Keratinocyte (primary cell): ENCODE measurements around the gene ARID5A. TPM values are rescaled to one million over a fixed set of nuclear protein-coding genes. Genes with fewer than 3 reads are reported as not detected.
A peak's percentile ranks its signal among the peaks of the same experiment; 100 is the strongest.

Experiments used
- DNase-seq: peaks from one replicate; pipeline ENCODE4 v3.0.0-alpha.2; 2011; ENCODE audit warnings: low read depth, missing footprints, low spot score
- FAIRE-seq: peaks from 2 replicates; lab custom pipeline; 2011; peaks lifted over from hg19 to GRCh38; lab: Jason Lieb, UNC
- H2AFZ ChIP-seq: 2 replicates; pipeline ENCODE4 v1.6.0; 2012; ENCODE audit warnings: low read length, control low read depth, inconsistent platforms; ENCODE audit not compliant: control insufficient read depth
- H3K27ac ChIP-seq: 2 replicates; pipeline ENCODE4 v1.5.1; 2011; ENCODE audit warnings: low read length; ENCODE audit not compliant: control insufficient read depth, insufficient read depth
- H3K27me3 ChIP-seq: 3 replicates; pipeline ENCODE4 v1.6.0; 2011; ENCODE audit warnings: low read length; ENCODE audit not compliant: control insufficient read depth, insufficient read depth; ENCODE audit errors: extremely low read depth
- H3K36me3 ChIP-seq, 2 experiments: 2 replicates in 1 of 2; 3 replicates in 1 of 2; pipeline ENCODE4 v1.5.1; 2011; ENCODE audit warnings: low read length in 2 of 2, mild to moderate bottlenecking in 1 of 2; ENCODE audit not compliant: control insufficient read depth in 2 of 2, insufficient read depth in 2 of 2; ENCODE audit errors: extremely low read depth in 1 of 2
- H3K4me1 ChIP-seq: 3 replicates; pipeline ENCODE4 v1.5.1; 2011; ENCODE audit warnings: low read length; ENCODE audit not compliant: control insufficient read depth, insufficient read depth; ENCODE audit errors: extremely low read depth
- H3K4me2 ChIP-seq: 3 replicates; pipeline ENCODE4 v1.6.0; 2011; ENCODE audit warnings: low read depth, low read length; ENCODE audit not compliant: control insufficient read depth, insufficient read depth; ENCODE audit errors: extremely low read depth
- H3K4me3 ChIP-seq, 3 experiments: fragments of 200-600 bp in 1 of 3; sonication (generic) in 1 of 3; 2 replicates in 2 of 3; 3 replicates in 1 of 3; pipeline ENCODE4 v1.5.1; 2011 to 2016; ENCODE audit warnings: low read length in 3 of 3, mild to moderate bottlenecking in 3 of 3, control low read depth in 2 of 3, inconsistent platforms in 1 of 3, low read depth in 1 of 3, mixed read lengths in 1 of 3, mixed run types in 1 of 3, moderate library complexity in 1 of 3; ENCODE audit not compliant: control insufficient read depth in 2 of 3, insufficient read depth in 2 of 3; ENCODE audit errors: extremely low read depth in 1 of 3
- H3K79me2 ChIP-seq: 2 replicates; pipeline ENCODE4 v1.6.0; 2012; ENCODE audit warnings: low read length; ENCODE audit not compliant: control insufficient read depth, insufficient read depth
- H3K9ac ChIP-seq: 3 replicates; pipeline ENCODE4 v1.6.0; 2011; ENCODE audit warnings: low read length; ENCODE audit not compliant: control insufficient read depth, insufficient read depth; ENCODE audit errors: extremely low read depth
- H3K9me1 ChIP-seq: 3 replicates; pipeline ENCODE4 v1.6.0; 2011; ENCODE audit warnings: low read length; ENCODE audit not compliant: control insufficient read depth, insufficient read depth; ENCODE audit errors: extremely low read depth
- H3K9me3 ChIP-seq: 2 replicates; pipeline ENCODE4 v1.5.1; 2012; ENCODE audit warnings: low read depth, low read length; ENCODE audit not compliant: control insufficient read depth
- H4K20me1 ChIP-seq: 3 replicates; pipeline ENCODE4 v1.6.0; 2011; ENCODE audit warnings: low read length; ENCODE audit not compliant: control insufficient read depth, insufficient read depth; ENCODE audit errors: extremely low read depth
- EZH2 ChIP-seq: IDR thresholded peaks from one replicate; pipeline ENCODE4 v1.6.1; 2012; ENCODE audit warnings: inconsistent platforms, mild to moderate bottlenecking, low read length, moderate library complexity
- dilution Hi-C: fragments of 300-500 bp; cut with MboI; formaldehyde crosslinking; loops from one replicate; pipeline ENCODE4 v1.7.0; 2020; ENCODE audit warnings: low sequenced_read_pairs; ENCODE audit not compliant: extremely low pct_ligation_motif_present
- polyA plus RNA-seq, 5 experiments: library from polyadenylated mRNA; depleted of rRNA in 3 of 5; stranded (reverse) in 3 of 5; stranded (forward) in 1 of 5; unstranded in 1 of 5; fragments of >200 nt; gene quantifications; 1 replicate in 1 of 5; 2 replicates in 3 of 5; 3 replicates in 1 of 5; pipeline versions ENCODE4 v1.2.1 to v1.2.3, GENCODE V29; 2011 to 2012; ENCODE audit warnings: missing spikeins in 2 of 5, low read depth in 1 of 5, low replicate concordance in 1 of 5
- TF ChIP-seq, protein P1 (sequence below), 3 experiments: IDR thresholded peaks in 1 of 3; conservative IDR thresholded peaks in 1 of 3; optimal IDR thresholded peaks in 1 of 3; 2 replicates in 2 of 3; 3 replicates in 1 of 3; pipeline versions ENCODE3 to v1.5.1; 2011; ENCODE audit warnings: low read length in 3 of 3, mild to moderate bottlenecking in 3 of 3, moderate library complexity in 2 of 3, control low read depth in 1 of 3, inconsistent platforms in 1 of 3; ENCODE audit not compliant: insufficient read depth in 2 of 3; ENCODE audit errors: extremely low read depth in 1 of 3

ARID5A gene
- polyA plus RNA-seq, 1 donor (not counting 4 experiments of a cell fraction or from before 2014, with no cell fraction given): 1.6 TPM

- H3K27me3 ChIP-seq: no peaks in the 10 kb centered on the region
- TF ChIP-seq EZH2: no peak
- TF ChIP-seq, protein P1, sequence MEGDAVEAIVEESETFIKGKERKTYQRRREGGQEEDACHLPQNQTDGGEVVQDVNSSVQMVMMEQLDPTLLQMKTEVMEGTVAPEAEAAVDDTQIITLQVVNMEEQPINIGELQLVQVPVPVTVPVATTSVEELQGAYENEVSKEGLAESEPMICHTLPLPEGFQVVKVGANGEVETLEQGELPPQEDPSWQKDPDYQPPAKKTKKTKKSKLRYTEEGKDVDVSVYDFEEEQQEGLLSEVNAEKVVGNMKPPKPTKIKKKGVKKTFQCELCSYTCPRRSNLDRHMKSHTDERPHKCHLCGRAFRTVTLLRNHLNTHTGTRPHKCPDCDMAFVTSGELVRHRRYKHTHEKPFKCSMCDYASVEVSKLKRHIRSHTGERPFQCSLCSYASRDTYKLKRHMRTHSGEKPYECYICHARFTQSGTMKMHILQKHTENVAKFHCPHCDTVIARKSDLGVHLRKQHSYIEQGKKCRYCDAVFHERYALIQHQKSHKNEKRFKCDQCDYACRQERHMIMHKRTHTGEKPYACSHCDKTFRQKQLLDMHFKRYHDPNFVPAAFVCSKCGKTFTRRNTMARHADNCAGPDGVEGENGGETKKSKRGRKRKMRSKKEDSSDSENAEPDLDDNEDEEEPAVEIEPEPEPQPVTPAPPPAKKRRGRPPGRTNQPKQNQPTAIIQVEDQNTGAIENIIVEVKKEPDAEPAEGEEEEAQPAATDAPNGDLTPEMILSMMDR (optimal IDR thresholded peaks at IDR 0.05 in 1 of 3, IDR thresholded peaks at IDR 0.05 in 1 of 3, conservative IDR thresholded peaks at IDR 0.05 in 1 of 3; ENCODE audit: extremely low read depth in 1 of 3, insufficient read depth in 2 of 3, low read length in 3 of 3): no peak
- dilution Hi-C loops: no loop called here
- no peak overlapping the region for H3K4me3 ChIP-seq
- no peak overlapping the region for H3K9ac ChIP-seq
- FAIRE-seq (peak; percentile 44), DNase-seq (no peak)
- no peak overlapping the region for H3K4me2 ChIP-seq
- H3K9me1 ChIP-seq: no peaks in the 10 kb centered on the region
- peaks cover 23% of the 10 kb centered on the region for H3K4me1 ChIP-seq
- H3K79me2 ChIP-seq: peaks cover under 1% of the 10 kb centered on the region
- H2AFZ ChIP-seq: no peak overlapping the region
- H3K9me3 ChIP-seq: no peaks in the 10 kb centered on the region
- H3K36me3 ChIP-seq: no peaks in the 10 kb centered on the region
- H4K20me1 ChIP-seq: no peaks in the 10 kb centered on the region
- H3K27ac ChIP-seq: no peak overlapping the region
These were observed 5.9 kb downstream of the ARID5A start for GRCh38 chr2:96542357-96542977.

DNA sequence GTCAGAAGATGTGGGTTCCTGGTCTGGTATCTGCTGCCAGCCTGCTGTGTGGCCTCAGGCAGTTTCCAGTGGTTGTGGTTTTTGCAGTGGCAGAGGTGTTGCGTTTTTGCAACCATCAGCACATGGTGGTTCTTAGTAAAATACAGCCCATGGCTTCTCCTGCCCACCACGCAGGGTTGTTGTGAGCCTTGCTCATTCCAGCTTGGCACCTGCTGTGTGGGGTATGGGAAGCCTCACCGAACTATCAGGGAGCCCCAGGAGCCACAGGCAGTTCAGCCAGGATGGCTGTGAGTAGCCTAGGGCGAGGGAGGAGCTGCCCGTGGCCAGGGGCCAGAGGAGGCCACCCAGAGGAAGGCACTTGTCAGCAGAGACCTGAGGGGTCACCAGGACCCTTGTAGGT, 9.8 kb downstream of the ARID5A start:
- Histone ChIP-seq H3K79me2 (no peaks in the 10 kb centered on the region), H3K27ac (no peak overlapping the region), H3K4me3 (no peak overlapping the region), H3K9me1 (no peaks in the 10 kb centered on the region), H3K27me3 (no peaks in the 10 kb centered on the region), H3K4me2 (no peak overlapping the region), H4K20me1 (no peaks in the 10 kb centered on the region), H2AFZ (no peak overlapping the region), H3K4me1 (no peaks in the 10 kb centered on the region), H3K36me3 (no peaks in the 10 kb centered on the region), H3K9ac (no peak overlapping the region), H3K9me3 (no peaks in the 10 kb centered on the region)
- TF ChIP-seq, protein P1 (optimal IDR thresholded peaks at IDR 0.05 in 1 of 3, IDR thresholded peaks at IDR 0.05 in 1 of 3, conservative IDR thresholded peaks at IDR 0.05 in 1 of 3; ENCODE audit: extremely low read depth in 1 of 3, insufficient read depth in 2 of 3, low read length in 3 of 3): no peak
- no peak for TF ChIP-seq EZH2
- DNase-seq: no peak
- no peak for FAIRE-seq
- dilution Hi-C loops: no loop called here
